GM23338 (cell line): Measurements from ENCODE around the gene RAD51B. TPM values are rescaled to one million over a fixed set of nuclear protein-coding genes. Genes with fewer than 3 reads are reported as not detected.

Experiments used
- ATAC-seq: fragments of 200-7000 bp; cut with Tn5 transposase; 3 replicates; pipeline ENCODE4 v1.9.1; 2020
- DNase-seq: peaks from one replicate; pipeline ENCODE4 v3.0.0-alpha.2; 2015; ENCODE audit warnings: low spot score
- H2AFZ ChIP-seq: fragments of 200-600 bp; sonication (generic); 2 replicates; pipeline ENCODE4 v1.8.0; 2016; ENCODE audit warnings: antibody characterized with exemption, mild to moderate bottlenecking, moderate library complexity
- H3F3A ChIP-seq: fragments of 200-600 bp; sonication (generic); replicated peaks from 2 replicates; pipeline ENCODE4 v1.8.0; 2017; ENCODE audit warnings: antibody characterized with exemption, mixed run types, low read depth
- H3K27ac ChIP-seq: fragments of 200-600 bp; sonication (generic); 2 replicates; pipeline ENCODE4 v1.6.1; 2016; ENCODE audit warnings: low read depth
- H3K27me3 ChIP-seq: fragments of 200-600 bp; sonication (generic); 2 replicates; pipeline ENCODE4 v1.8.0; 2016; ENCODE audit warnings: mild to moderate bottlenecking, mixed run types, moderate library complexity; ENCODE audit not compliant: insufficient read depth
- H3K36me3 ChIP-seq: fragments of 200-600 bp; sonication (generic); 2 replicates; pipeline ENCODE4 v1.8.0; 2016; ENCODE audit warnings: mild to moderate bottlenecking; ENCODE audit not compliant: insufficient read depth
- H3K4me1 ChIP-seq: fragments of 200-600 bp; sonication (generic); 2 replicates; pipeline ENCODE4 v1.8.0; 2016; ENCODE audit warnings: mild to moderate bottlenecking, moderate library complexity; ENCODE audit not compliant: insufficient read depth
- H3K4me2 ChIP-seq: fragments of 200-600 bp; sonication (generic); 2 replicates; pipeline ENCODE4 v1.7.1; 2017; ENCODE audit warnings: mixed run types
- H3K4me3 ChIP-seq: fragments of 200-600 bp; sonication (generic); 2 replicates; pipeline ENCODE4 v1.6.1; 2016; ENCODE audit warnings: mixed run types
- H3K79me2 ChIP-seq: fragments of 200-600 bp; sonication (generic); replicated peaks from 2 replicates; pipeline ENCODE4 v1.8.0; 2017; ENCODE audit warnings: mild to moderate bottlenecking; ENCODE audit not compliant: insufficient read depth
- H3K9me2 ChIP-seq: fragments of 200-600 bp; sonication (generic); 2 replicates; pipeline ENCODE4 v1.8.0; 2017; ENCODE audit not compliant: insufficient read depth
- H4K20me1 ChIP-seq: fragments of 200-600 bp; sonication (generic); replicated peaks from 2 replicates; pipeline ENCODE4 v1.8.0; 2017; ENCODE audit warnings: mild to moderate bottlenecking; ENCODE audit not compliant: insufficient read depth
- H3K27ac Mint-ChIP-seq: 2 replicates; pipeline ENCODE4 v1.8.0; 2020; ENCODE audit warnings: inconsistent platforms, mild to moderate bottlenecking, moderate library complexity, mixed read lengths
- H3K27me3 Mint-ChIP-seq: 3 replicates; pipeline ENCODE4 v1.8.0; 2022; ENCODE audit warnings: low read depth, mild to moderate bottlenecking, moderate library complexity, mixed read lengths, inconsistent platforms; ENCODE audit not compliant: insufficient read depth, poor library complexity
- H3K36me3 Mint-ChIP-seq: 3 replicates; pipeline ENCODE4 v1.8.0; 2021; ENCODE audit warnings: low read depth, mild to moderate bottlenecking, inconsistent platforms, moderate library complexity, mixed read lengths
- H3K4me1 Mint-ChIP-seq: 3 replicates; pipeline ENCODE4 v1.8.0; 2020; ENCODE audit warnings: mild to moderate bottlenecking, inconsistent platforms, mixed read lengths
- H3K4me3 Mint-ChIP-seq: 3 replicates; pipeline ENCODE4 v1.8.0; 2021; ENCODE audit warnings: moderate library complexity, mild to moderate bottlenecking, inconsistent platforms, mixed read lengths
- H3K9me3 Mint-ChIP-seq: 3 replicates; pipeline ENCODE4 v1.8.0; 2020; ENCODE audit warnings: moderate library complexity, mild to moderate bottlenecking, inconsistent platforms, mixed read lengths
- CREB1 ChIP-seq: fragments of 250-450 bp; sonication (Bioruptor Pico); IDR thresholded peaks from 2 replicates; pipeline ENCODE4 v1.5.0; 2020; ENCODE audit warnings: low read depth, mild to moderate bottlenecking, moderate library complexity
- EZH2phosphoT487 ChIP-seq: fragments of 200-600 bp; sonication (generic); IDR thresholded peaks from one replicate; pipeline ENCODE4 v1.8.1; 2018; ENCODE audit warnings: antibody characterized with exemption; ENCODE audit not compliant: unreplicated experiment
- JUNB ChIP-seq: IDR thresholded peaks from one replicate; pipeline ENCODE4 v1.6.1; 2016; ENCODE audit warnings: antibody characterized with exemption; ENCODE audit not compliant: unreplicated experiment
- NANOG ChIP-seq: IDR thresholded peaks from 2 replicates; pipeline ENCODE4 v1.6.1; 2016; ENCODE audit warnings: antibody characterized with exemption, borderline replicate concordance
- STAT1 ChIP-seq: IDR thresholded peaks from one replicate; pipeline ENCODE4 v1.6.1; 2016; ENCODE audit warnings: antibody characterized with exemption; ENCODE audit not compliant: unreplicated experiment
- ZNF114 ChIP-seq: fragments of 250-450 bp; sonication (Bioruptor Pico); IDR thresholded peaks from 2 replicates; pipeline ENCODE4 v1.5.0; 2020; ENCODE audit warnings: mild to moderate bottlenecking, moderate library complexity
- ZNF331 ChIP-seq: fragments of 250-450 bp; sonication (Bioruptor Pico); IDR thresholded peaks from 2 replicates; pipeline ENCODE4 v1.5.0; 2020; ENCODE audit warnings: low read depth, mild to moderate bottlenecking, moderate library complexity
- polyA plus RNA-seq: library from polyadenylated mRNA; unstranded; fragments of >200 nt; fragmentation: Nextera tagmentation; extraction: Ambion mirVana; gene quantifications from 2 replicates; pipeline ENCODE4 v1.2.1, GENCODE V29; 2016
- total RNA-seq: library from RNA; depleted of rRNA; stranded (reverse); fragments of >200 nt; shearing (Covaris generic); gene quantifications from 2 replicates; pipeline ENCODE4 v1.2.3, GENCODE V29; 2014
- TF ChIP-seq, protein P1 (sequence below): fragments of 250-450 bp; sonication (Bioruptor Pico); IDR thresholded peaks from 2 replicates; pipeline ENCODE4 v1.5.0; 2020; ENCODE audit warnings: mild to moderate bottlenecking, moderate library complexity
- TF ChIP-seq, protein P2 (sequence below), 2 experiments: fragments of 200-600 bp in 1 of 2; sonication (generic) in 1 of 2; conservative IDR thresholded peaks; 2 replicates each; pipeline versions ENCODE4 v1.5.1 to v1.6.1; 2016 to 2017; ENCODE audit warnings: antibody characterized with exemption in 2 of 2, low read depth in 2 of 2, mild to moderate bottlenecking in 2 of 2, moderate library complexity in 1 of 2

The RAD51B gene
- total and polyA plus RNA-seq, 2 experiments from 2014 or later, result 15.7 to 29.1 TPM

DNA sequence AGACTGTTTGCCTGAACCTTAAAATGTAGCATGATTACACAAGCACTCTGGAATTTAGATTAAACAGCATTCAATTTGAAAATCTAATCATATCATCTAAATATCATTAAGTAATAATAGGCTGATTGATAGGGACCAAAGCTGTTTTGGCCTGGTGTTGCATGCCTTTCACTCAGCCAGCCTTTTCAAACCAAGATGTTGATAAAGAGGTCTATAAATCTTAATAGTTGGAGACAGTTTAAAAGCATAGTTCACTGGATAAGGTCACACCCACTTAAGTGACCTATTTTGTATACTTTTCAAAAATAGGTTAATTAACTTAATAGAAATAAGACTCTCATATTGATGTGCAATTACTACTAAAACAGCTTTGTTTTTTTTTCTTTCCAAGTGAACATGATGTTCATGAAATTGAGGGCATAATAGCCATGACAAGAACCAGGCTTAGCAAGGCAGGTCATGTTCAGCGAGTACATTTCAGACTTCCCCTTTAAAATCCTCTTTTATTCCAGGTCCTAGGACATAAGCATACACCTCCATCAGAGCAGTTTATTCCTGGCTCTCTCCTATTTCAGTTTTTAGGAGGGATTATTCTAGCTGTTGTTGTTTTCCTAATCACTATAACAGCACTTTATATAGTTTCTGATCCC lies 349.0 kb downstream of the RAD51B start (continued):
- TF ChIP-seq, protein P1, sequence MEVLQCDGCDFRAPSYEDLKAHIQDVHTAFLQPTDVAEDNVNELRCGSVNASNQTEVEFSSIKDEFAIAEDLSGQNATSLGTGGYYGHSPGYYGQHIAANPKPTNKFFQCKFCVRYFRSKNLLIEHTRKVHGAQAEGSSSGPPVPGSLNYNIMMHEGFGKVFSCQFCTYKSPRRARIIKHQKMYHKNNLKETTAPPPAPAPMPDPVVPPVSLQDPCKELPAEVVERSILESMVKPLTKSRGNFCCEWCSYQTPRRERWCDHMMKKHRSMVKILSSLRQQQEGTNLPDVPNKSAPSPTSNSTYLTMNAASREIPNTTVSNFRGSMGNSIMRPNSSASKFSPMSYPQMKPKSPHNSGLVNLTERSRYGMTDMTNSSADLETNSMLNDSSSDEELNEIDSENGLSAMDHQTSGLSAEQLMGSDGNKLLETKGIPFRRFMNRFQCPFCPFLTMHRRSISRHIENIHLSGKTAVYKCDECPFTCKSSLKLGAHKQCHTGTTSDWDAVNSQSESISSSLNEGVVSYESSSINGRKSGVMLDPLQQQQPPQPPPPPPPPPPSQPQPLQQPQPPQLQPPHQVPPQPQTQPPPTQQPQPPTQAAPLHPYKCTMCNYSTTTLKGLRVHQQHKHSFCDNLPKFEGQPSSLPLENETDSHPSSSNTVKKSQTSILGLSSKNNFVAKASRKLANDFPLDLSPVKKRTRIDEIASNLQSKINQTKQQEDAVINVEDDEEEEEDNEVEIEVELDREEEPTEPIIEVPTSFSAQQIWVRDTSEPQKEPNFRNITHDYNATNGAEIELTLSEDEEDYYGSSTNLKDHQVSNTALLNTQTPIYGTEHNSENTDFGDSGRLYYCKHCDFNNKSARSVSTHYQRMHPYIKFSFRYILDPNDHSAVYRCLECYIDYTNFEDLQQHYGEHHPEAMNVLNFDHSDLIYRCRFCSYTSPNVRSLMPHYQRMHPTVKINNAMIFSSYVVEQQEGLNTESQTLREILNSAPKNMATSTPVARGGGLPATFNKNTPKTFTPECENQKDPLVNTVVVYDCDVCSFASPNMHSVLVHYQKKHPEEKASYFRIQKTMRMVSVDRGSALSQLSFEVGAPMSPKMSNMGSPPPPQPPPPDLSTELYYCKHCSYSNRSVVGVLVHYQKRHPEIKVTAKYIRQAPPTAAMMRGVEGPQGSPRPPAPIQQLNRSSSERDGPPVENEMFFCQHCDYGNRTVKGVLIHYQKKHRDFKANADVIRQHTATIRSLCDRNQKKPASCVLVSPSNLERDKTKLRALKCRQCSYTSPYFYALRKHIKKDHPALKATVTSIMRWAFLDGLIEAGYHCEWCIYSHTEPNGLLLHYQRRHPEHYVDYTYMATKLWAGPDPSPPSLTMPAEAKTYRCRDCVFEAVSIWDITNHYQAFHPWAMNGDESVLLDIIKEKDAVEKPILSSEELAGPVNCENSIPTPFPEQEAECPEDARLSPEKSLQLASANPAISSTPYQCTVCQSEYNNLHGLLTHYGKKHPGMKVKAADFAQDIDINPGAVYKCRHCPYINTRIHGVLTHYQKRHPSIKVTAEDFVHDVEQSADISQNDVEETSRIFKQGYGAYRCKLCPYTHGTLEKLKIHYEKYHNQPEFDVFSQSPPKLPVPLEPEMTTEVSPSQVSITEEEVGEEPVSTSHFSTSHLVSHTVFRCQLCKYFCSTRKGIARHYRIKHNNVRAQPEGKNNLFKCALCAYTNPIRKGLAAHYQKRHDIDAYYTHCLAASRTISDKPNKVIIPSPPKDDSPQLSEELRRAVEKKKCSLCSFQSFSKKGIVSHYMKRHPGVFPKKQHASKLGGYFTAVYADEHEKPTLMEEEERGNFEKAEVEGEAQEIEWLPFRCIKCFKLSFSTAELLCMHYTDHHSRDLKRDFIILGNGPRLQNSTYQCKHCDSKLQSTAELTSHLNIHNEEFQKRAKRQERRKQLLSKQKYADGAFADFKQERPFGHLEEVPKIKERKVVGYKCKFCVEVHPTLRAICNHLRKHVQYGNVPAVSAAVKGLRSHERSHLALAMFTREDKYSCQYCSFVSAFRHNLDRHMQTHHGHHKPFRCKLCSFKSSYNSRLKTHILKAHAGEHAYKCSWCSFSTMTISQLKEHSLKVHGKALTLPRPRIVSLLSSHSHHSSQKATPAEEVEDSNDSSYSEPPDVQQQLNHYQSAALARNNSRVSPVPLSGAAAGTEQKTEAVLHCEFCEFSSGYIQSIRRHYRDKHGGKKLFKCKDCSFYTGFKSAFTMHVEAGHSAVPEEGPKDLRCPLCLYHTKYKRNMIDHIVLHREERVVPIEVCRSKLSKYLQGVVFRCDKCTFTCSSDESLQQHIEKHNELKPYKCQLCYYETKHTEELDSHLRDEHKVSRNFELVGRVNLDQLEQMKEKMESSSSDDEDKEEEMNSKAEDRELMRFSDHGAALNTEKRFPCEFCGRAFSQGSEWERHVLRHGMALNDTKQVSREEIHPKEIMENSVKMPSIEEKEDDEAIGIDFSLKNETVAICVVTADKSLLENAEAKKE, result no peak

DNA sequence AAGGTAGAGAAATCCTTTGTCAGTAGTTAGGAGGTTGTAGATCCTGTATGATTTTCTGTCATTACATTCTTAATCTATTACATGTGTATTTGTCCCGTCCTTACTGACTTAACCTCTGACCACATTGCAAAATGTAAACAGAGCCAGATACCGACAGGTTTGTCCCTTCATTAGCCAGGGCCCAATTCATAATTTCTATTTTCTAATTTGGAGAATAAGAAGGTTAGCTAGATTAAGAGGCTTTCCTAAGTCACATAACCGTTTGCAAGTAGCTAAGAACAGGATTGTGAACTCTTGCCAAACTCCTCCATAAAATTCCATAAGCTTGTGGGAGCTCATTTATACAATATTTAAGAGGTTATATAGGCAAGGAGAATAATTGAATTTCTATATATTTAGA lies 352.6 kb downstream of the RAD51B start:
- no peaks in the 10 kb centered on the region for H3K36me3 ChIP-seq
- Mint-ChIP-seq H3K27me3 (no peaks in the 10 kb centered on the region), H3K9me3 (no peaks in the 10 kb centered on the region), H3K36me3 (no peaks in the 10 kb centered on the region), H3K4me1 (0 out of 3 replicates have a peak, but pooled peaks cover 3% of the 10 kb centered on the region), H3K4me3 (no peak overlapping the region), H3K27ac (no peak overlapping the region)
- no peak overlapping the region for H2AFZ ChIP-seq
- H3K4me2 ChIP-seq, result no peak overlapping the region
- H3K27ac ChIP-seq, result no peak overlapping the region
- H3F3A ChIP-seq, result no peaks in the 10 kb centered on the region
- H3K9me2 ChIP-seq, result 0 out of 2 replicates have a peak, but pooled peaks cover 3% of the 10 kb centered on the region
- DNase-seq (no peak), ATAC-seq (no peak)
- H3K27me3 ChIP-seq, result no peaks in the 10 kb centered on the region
- no peak overlapping the region for H3K4me3 ChIP-seq
- no peaks in the 10 kb centered on the region for H3K79me2 ChIP-seq
- no peaks in the 10 kb centered on the region for H4K20me1 ChIP-seq
- no peaks in the 10 kb centered on the region for H3K4me1 ChIP-seq
- TF ChIP-seq STAT1 (no peak), ZNF331 (CRISPR knock-in tag) (no peak), CREB1 (CRISPR knock-in tag) (no peak), EZH2phosphoT487 (no peak), NANOG (no peak), JUNB (no peak), ZNF114 (no peak)
- TF ChIP-seq, protein P2, sequence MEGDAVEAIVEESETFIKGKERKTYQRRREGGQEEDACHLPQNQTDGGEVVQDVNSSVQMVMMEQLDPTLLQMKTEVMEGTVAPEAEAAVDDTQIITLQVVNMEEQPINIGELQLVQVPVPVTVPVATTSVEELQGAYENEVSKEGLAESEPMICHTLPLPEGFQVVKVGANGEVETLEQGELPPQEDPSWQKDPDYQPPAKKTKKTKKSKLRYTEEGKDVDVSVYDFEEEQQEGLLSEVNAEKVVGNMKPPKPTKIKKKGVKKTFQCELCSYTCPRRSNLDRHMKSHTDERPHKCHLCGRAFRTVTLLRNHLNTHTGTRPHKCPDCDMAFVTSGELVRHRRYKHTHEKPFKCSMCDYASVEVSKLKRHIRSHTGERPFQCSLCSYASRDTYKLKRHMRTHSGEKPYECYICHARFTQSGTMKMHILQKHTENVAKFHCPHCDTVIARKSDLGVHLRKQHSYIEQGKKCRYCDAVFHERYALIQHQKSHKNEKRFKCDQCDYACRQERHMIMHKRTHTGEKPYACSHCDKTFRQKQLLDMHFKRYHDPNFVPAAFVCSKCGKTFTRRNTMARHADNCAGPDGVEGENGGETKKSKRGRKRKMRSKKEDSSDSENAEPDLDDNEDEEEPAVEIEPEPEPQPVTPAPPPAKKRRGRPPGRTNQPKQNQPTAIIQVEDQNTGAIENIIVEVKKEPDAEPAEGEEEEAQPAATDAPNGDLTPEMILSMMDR (conservative IDR thresholded peaks at IDR 0.05; ENCODE audit: low read depth in 2 of 2), result no peak
